ENCODE data around the gene LCP2. TPM values are rescaled to one million over a fixed set of nuclear protein-coding genes. Genes with fewer than 3 reads are reported as not detected.

Gene LCP2
- total and polyA plus RNA-seq, 2 of the 8 experiments (the other 6 are each of a cell fraction or from before 2014, with no cell fraction given): 0.26 to 0.33 TPM

DNA sequence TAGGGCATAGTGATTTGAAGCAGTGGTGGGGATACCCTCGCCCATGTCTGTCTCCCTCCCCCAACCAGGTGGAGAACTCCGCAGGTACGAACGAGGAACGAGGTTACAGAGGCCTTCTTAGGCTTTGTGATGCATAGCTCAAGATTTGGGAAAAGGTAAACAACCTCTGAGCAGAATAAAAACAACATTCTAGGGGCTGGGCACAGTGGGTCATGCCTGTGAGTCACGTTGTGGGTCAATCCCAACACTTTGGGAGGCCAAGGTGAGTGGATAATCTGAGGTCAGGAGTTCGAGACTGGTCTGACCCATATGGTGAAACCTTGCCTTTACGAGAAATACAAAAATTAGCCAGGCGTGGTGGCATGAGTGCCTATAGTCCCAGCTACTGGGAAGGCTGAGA, 3.6 kb upstream of the LCP2 start (continued):
- TF ChIP-seq CHD1 (IDR thresholded peaks at IDR 0.05; ENCODE audit: low read depth, low read length) (no peak), YY1 (IDR thresholded peaks at IDR 0.05; ENCODE audit: low read depth, low read length) (no peak), SIX5 (IDR thresholded peaks at IDR 0.05; ENCODE audit: low read depth, low read length) (no peak), KDM4A (IDR thresholded peaks at IDR 0.05; ENCODE audit: low read depth, low read length, severe bottlenecking) (no peak), TEAD4 (IDR thresholded peaks at IDR 0.05; ENCODE audit: low read depth, low read length) (no peak), CEBPB (IDR thresholded peaks at IDR 0.05; ENCODE audit: low read depth, low read length) (no peak)

Measured in H1 (cell line).